GM12878 (cell line): ENCODE measurements around the gene ANKRD33B. TPM values are rescaled to one million over a fixed set of nuclear protein-coding genes. Genes with fewer than 3 reads are reported as not detected.

Experiments used
- ATAC-seq: fragments of 200-7000 bp; cut with Tn5 transposase; 3 replicates; pipeline ENCODE4 v1.9.1; 2020; ENCODE audit warnings: mild to moderate bottlenecking, moderate library complexity
- BruUV-seq: library from RNA; stranded (reverse); fragments of 400-500 nt; replicated peaks from 2 replicates; lab custom pipeline; 2021; lab: Mats Ljungman, UMichigan
- CTCF ChIA-PET: fragments of 300-600 bp; sonication (Branson Sonifier 250); formaldehyde crosslinking; extraction: SDS; loops from one replicate; lab custom pipeline; 2021; ENCODE audit warnings: inconsistent platforms; lab: Yijun Ruan, JAX
- POLR2A ChIA-PET: fragments of 350-600 bp; formaldehyde crosslinking; extraction: SDS; loops from one replicate; lab custom pipeline; 2021; ENCODE audit warnings: inconsistent platforms; lab: Charles Lee
- RAD21 ChIA-PET: fragments of 300-600 bp; sonication (Branson Sonifier 250); formaldehyde crosslinking; loops from one replicate; lab custom pipeline; 2023; ENCODE audit warnings: antibody characterized with exemption; ENCODE audit not compliant: unreplicated experiment; lab: Charles Lee
- SMC1A ChIA-PET: fragments of 300-600 bp; sonication (Branson Sonifier 250); formaldehyde crosslinking; loops from one replicate; lab custom pipeline; 2023; ENCODE audit not compliant: unreplicated experiment, uncharacterized antibody; lab: Charles Lee
- DNase-seq: peaks from one replicate; pipeline ENCODE4 v3.0.0-alpha.2; 2011; ENCODE audit warnings: low read depth, low spot score
- FAIRE-seq: peaks from 3 replicates; lab custom pipeline; 2011; peaks lifted over from hg19 to GRCh38; lab: Jason Lieb, UNC
- H2AFZ ChIP-seq: 2 replicates; pipeline ENCODE4 v1.6.0; 2011; ENCODE audit warnings: low read depth, low read length, control low read depth; ENCODE audit not compliant: control insufficient read depth
- H3K27ac ChIP-seq: 2 replicates; pipeline ENCODE4 v1.5.1; 2011; ENCODE audit warnings: control low read depth; ENCODE audit not compliant: control insufficient read depth, insufficient read depth
- H3K27me3 ChIP-seq, 2 experiments: replicated peaks in 1 of 2; 2 replicates each; pipeline versions ENCODE4 v1.6.0 to v1.6.1; 2011; ENCODE audit warnings: low read length in 1 of 2; ENCODE audit not compliant: control insufficient read depth in 2 of 2, insufficient read depth in 2 of 2
- H3K36me3 ChIP-seq, 2 experiments: 2 replicates each; pipeline ENCODE4 v1.5.1; 2011; ENCODE audit warnings: low read length in 1 of 2; ENCODE audit not compliant: control insufficient read depth in 2 of 2, insufficient read depth in 2 of 2
- H3K4me1 ChIP-seq: 2 replicates; pipeline ENCODE4 v1.6.1; 2011; ENCODE audit warnings: mild to moderate bottlenecking, low read length, moderate library complexity, mixed read lengths; ENCODE audit not compliant: control insufficient read depth, insufficient read depth
- H3K4me2 ChIP-seq: 2 replicates; pipeline ENCODE4 v1.6.0; 2011; ENCODE audit warnings: control low read depth; ENCODE audit not compliant: control insufficient read depth, insufficient read depth
- H3K4me3 ChIP-seq: fragments of 200-600 bp; sonication (generic); 2 replicates; pipeline ENCODE4 v1.5.1; 2016
- H3K79me2 ChIP-seq: 2 replicates; pipeline ENCODE4 v1.6.0; 2011; ENCODE audit warnings: low read length; ENCODE audit not compliant: control insufficient read depth, insufficient read depth
- H3K9ac ChIP-seq: 2 replicates; pipeline ENCODE4 v1.8.0; 2011; ENCODE audit warnings: low read length, control low read depth, mixed read lengths; ENCODE audit not compliant: control insufficient read depth, insufficient read depth
- H3K9me3 ChIP-seq: replicated peaks from 3 replicates; pipeline ENCODE4 v1.5.1; 2011; ENCODE audit warnings: mild to moderate bottlenecking, low read length; ENCODE audit not compliant: control insufficient read depth, insufficient read depth
- H4K20me1 ChIP-seq: 2 replicates; pipeline ENCODE4 v1.6.0; 2011; ENCODE audit not compliant: control insufficient read depth, insufficient read depth
- EZH2 ChIP-seq: IDR thresholded peaks from 2 replicates; pipeline ENCODE4 v1.6.1; 2012; ENCODE audit warnings: low read depth, mild to moderate bottlenecking, control low read depth, inconsistent platforms, low read length, borderline replicate concordance; ENCODE audit not compliant: control insufficient read depth
- GABPA ChIP-seq: IDR thresholded peaks from 2 replicates; pipeline ENCODE4 v1.6.1; 2014; ENCODE audit warnings: antibody characterized with exemption, low read depth, mild to moderate bottlenecking, inconsistent platforms
- IRF5 ChIP-seq: fragments of 450-650 bp; IDR thresholded peaks from 2 replicates; pipeline ENCODE4 v1.6.1; 2017; ENCODE audit warnings: borderline replicate concordance
- KLF5 ChIP-seq: fragments of 450-650 bp; IDR thresholded peaks from 2 replicates; pipeline ENCODE4 v1.6.1; 2014; ENCODE audit warnings: mild to moderate bottlenecking; ENCODE audit not compliant: partially characterized antibody
- MXI1 ChIP-seq: fragments of 150-350 bp; IDR thresholded peaks from 2 replicates; pipeline ENCODE4 v1.6.1; 2011; ENCODE audit warnings: low read depth, mild to moderate bottlenecking, inconsistent platforms, low read length, improper control_type of control experiment
- NFYB ChIP-seq: IDR thresholded peaks from 2 replicates; pipeline ENCODE4 v1.6.1; 2011; ENCODE audit warnings: low read depth, mild to moderate bottlenecking, low read length, improper control_type of control experiment, moderate library complexity; ENCODE audit not compliant: insufficient read depth
- RELA ChIP-seq: fragments of 450-650 bp; IDR thresholded peaks from 2 replicates; pipeline ENCODE4 v1.8.0; 2014; ENCODE audit warnings: borderline replicate concordance; ENCODE audit not compliant: partially characterized antibody
- YBX1 ChIP-seq: fragments of 450-650 bp; IDR thresholded peaks from 2 replicates; pipeline ENCODE4 v1.6.1; 2016; ENCODE audit warnings: antibody characterized with exemption
- WGBS: methylation state at CpG from one replicate; pipeline ENCODE4 v1.1.6; 2016; ENCODE audit warnings: low lambda C conversion rate; ENCODE audit not compliant: insufficient replicate concordance, insufficient coverage; ENCODE audit errors: missing lambda C conversion rate; 5-methylcytosine and 5-hydroxymethylcytosine counted together
- in situ Hi-C: fragments of 300-500 bp; cut with MboI; formaldehyde crosslinking; loops from 9 replicates; pipeline ENCODE4 v1.14.3; 2018; ENCODE audit warnings: mixed read lengths
- intact Hi-C: fragments of 100-400 bp; cut with micrococcal nuclease; formaldehyde crosslinking; loops from one replicate; pipeline ENCODE4 v1.14.2; 2022; ENCODE audit not compliant: unreplicated experiment
- polyA plus RNA-seq, 11 experiments: library from polyadenylated mRNA; depleted of rRNA in 4 of 11; unstranded in 6 of 11; stranded (reverse) in 5 of 11; fragments of >200 nt; fragmentation: Nextera tagmentation in 4 of 11; fragmentation: Illumina TruSeq in 1 of 11; extraction: Ambion mirVana in 4 of 11; extraction: Trizol in 1 of 11; gene quantifications; 1 replicate in 1 of 11; 2 replicates in 10 of 11; pipeline versions ENCODE4 v1.2.1 to v1.2.3, GENCODE V29; 2011 to 2016; ENCODE audit warnings: inconsistent platforms in 2 of 11, missing spikeins in 2 of 11, low read depth in 1 of 11
- total RNA-seq, 4 experiments: library from RNA; depleted of rRNA in 3 of 4; stranded (reverse); fragments of >200 nt in 3 of 4; fragmentation: Illumina TruSeq in 1 of 4; extraction: Trizol in 1 of 4; gene quantifications; 2 replicates each; pipeline versions ENCODE4 v1.2.1 to v1.2.3, GENCODE V29; 2013 to 2021

The ANKRD33B gene
- total and polyA plus RNA-seq, 10 of the 15 experiments (the other 5 are each of a cell fraction or from before 2014, with no cell fraction given), result 4.9 to 61.6 (median 15.6) TPM

DNA sequence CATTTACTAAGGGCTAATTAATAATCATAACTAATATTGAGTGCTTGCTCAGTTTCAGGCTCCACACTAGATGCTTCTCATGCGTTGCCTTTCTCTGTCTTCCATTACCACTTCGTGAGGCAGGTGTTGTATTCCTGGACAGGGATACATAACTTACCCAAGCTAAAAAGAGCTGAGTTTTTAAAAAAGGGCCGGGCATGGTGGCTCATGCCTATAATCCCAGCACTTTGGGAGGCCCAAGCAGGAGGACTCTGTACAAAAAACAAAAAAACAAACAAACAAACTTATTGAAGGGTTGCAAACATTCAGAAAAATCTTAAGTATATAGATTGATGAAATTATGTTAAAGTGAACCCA is 12.1 kb upstream of the ANKRD33B start:
- TF ChIP-seq GABPA (no peak), EZH2 (no peak), IRF5 (no peak), YBX1 (no peak), MXI1 (no peak), RELA (no peak), KLF5 (no peak), NFYB (no peak)
- Histone ChIP-seq H3K27ac (no peak overlapping the region), H3K27me3 (no peaks in the 10 kb centered on the region), H3K4me3 (no peak overlapping the region), H3K4me1 (peaks cover 14% of the 10 kb centered on the region), H3K36me3 (no peaks in the 10 kb centered on the region), H2AFZ (no peak overlapping the region), H3K9me3 (no peaks in the 10 kb centered on the region; the same call in 2 of the 3 replicates), H4K20me1 (no peaks in the 10 kb centered on the region), H3K9ac (no peak overlapping the region), H3K4me2 (no peak overlapping the region), H3K79me2 (no peaks in the 10 kb centered on the region)
- DNase-seq (no peak), ATAC-seq (no peak), FAIRE-seq (no peak)
- CTCF ChIA-PET, result interaction anchor here (1.2 kb wide), 1 partner anchor 14 kb away, joined by 3 read pairs; no protein-coding TSS in a partner anchor
- POLR2A ChIA-PET, result interaction anchor here (0.9 kb wide), 1 partner anchor 76 kb away, joined by 3 read pairs; no protein-coding TSS in a partner anchor
- 76% methylated on average over 3 of the region's 3 CpGs for WGBS
- no TSS peak for BruUV-seq
- SMC1A ChIA-PET, result interaction anchor here (0.9 to 2.1 kb wide), 6 partner anchors 9 to 76 kb away, joined by 3 to 10 read pairs (median 4); no protein-coding TSS in a partner anchor
- RAD21 ChIA-PET, result no interaction called here
- in situ Hi-C loops (no loop called here), intact Hi-C loops (no loop called here)
